Transverse colon (tissue), 3 donors: ENCODE measurements around the gene CACNA2D2.

ENCODE experiments used
- CTCF ChIP-seq, 5 experiments: fragments of 200-600 bp in 3 of 5; fragments of 450-650 bp in 2 of 5; sonication (generic) in 3 of 5; IDR thresholded peaks; 1 replicate in 2 of 5; 2 replicates in 3 of 5; pipeline ENCODE4 v1.5.1; 2016 to 2017; ENCODE audit warnings: antibody characterized with exemption in 5 of 5, inconsistent platforms in 3 of 5, mild to moderate bottlenecking in 2 of 5, moderate library complexity in 1 of 5
- EP300 ChIP-seq: sonication (generic); formaldehyde crosslinking; IDR thresholded peaks from one replicate; pipeline ENCODE4 v1.6.1; 2017; ENCODE audit warnings: antibody characterized with exemption, low read depth

DNA sequence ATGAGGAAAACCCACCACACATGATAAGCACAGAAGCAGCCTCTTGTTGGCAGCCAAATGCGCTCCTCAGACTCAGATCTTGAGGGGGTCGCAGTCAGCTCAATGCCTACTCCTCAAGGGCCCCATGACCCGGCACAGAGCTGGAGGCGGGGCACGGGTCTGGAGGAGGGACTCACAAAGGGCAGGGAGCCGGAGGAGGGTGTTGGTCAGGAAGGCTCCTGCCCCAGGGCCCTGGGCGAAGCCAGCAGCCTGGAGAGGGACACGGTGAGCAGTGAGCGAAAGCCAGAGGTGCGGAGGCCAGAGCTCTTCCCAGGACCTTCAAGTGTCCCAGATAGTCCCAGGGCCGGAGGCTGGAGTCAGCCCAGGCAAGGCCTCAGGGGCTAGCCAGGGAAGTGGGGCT is 9.8 kb downstream of the CACNA2D2 start:
- no peak for TF ChIP-seq EP300
- TF ChIP-seq CTCF (IDR thresholded peaks at IDR 0.05): no peak
